ENCODE data around the gene HKDC1. TPM values are rescaled to one million over a fixed set of nuclear protein-coding genes. Genes with fewer than 3 reads are reported as not detected.

HKDC1 gene
- total RNA-seq, 1 experiment from 2014 or later, result 0.52 TPM

GRCh38 chr10:69276503-69276902, 56.4 kb downstream of the HKDC1 start:
- BruUV-seq (replicated peaks), result no TSS peak
- Histone ChIP-seq H3K27me3 (replicated peaks; ENCODE audit: insufficient read depth, low read depth, low read length, poor library complexity) (no peaks in the 10 kb centered on the region), H3K27ac (ENCODE audit: low read depth, low read length, poor library complexity, severe bottlenecking) (no peak overlapping the region), H3K36me3 (ENCODE audit: insufficient read depth, low read length, poor library complexity, severe bottlenecking) (no peaks in the 10 kb centered on the region), H3K4me1 (ENCODE audit: insufficient read depth, low read length, poor library complexity, severe bottlenecking) (no peaks in the 10 kb centered on the region), H3K4me3 (ENCODE audit: low read depth, low read length, poor library complexity, severe bottlenecking) (no peak overlapping the region), H3K9me3 (ENCODE audit: low read depth, low read length, poor library complexity, severe bottlenecking) (no peaks in the 10 kb centered on the region)
- CTCF ChIA-PET, result no interaction called here
- no peak for DNase-seq (ENCODE audit: low spot score)
- POLR2A ChIA-PET (ENCODE audit: low non-redundant PET), result no interaction called here
- intact Hi-C loops (cut with micrococcal nuclease; ENCODE audit: unreplicated experiment), result no loop called here
- no peak for TF ChIP-seq CTCF (conservative IDR thresholded peaks at IDR 0.05; ENCODE audit: low read depth, low read length)
- no peak for TF ChIP-seq EZH2 (IDR thresholded peaks at IDR 0.05; ENCODE audit: borderline replicate concordance, low read depth, low read length, poor library complexity, severe bottlenecking)

GRCh38 chr10:69278446-69278963, 58.4 kb downstream of the HKDC1 start, which contains the start of gene HK1:
Gene HK1, plus strand, starts transcription at chr10:69278496.
- no peaks in the 10 kb centered on the region for H3K27me3 ChIP-seq (replicated peaks; ENCODE audit: insufficient read depth, low read depth, low read length, poor library complexity)
- no peaks in the 10 kb centered on the region for H3K36me3 ChIP-seq (ENCODE audit: insufficient read depth, low read length, poor library complexity, severe bottlenecking)
- H3K9me3 ChIP-seq (ENCODE audit: low read depth, low read length, poor library complexity, severe bottlenecking), result no peaks in the 10 kb centered on the region
- DNase-seq (ENCODE audit: low spot score), result no peak
- TF ChIP-seq CTCF (conservative IDR thresholded peaks at IDR 0.05; ENCODE audit: low read depth, low read length) (no peak), EZH2 (IDR thresholded peaks at IDR 0.05; ENCODE audit: borderline replicate concordance, low read depth, low read length, poor library complexity, severe bottlenecking) (no peak)
- H3K4me1 ChIP-seq (ENCODE audit: insufficient read depth, low read length, poor library complexity, severe bottlenecking), result no peaks in the 10 kb centered on the region
- H3K27ac ChIP-seq (ENCODE audit: low read depth, low read length, poor library complexity, severe bottlenecking), result no peak within 1 kb of the TSS
- no TSS peak for BruUV-seq (replicated peaks)
- POLR2A ChIA-PET (ENCODE audit: low non-redundant PET), result no interaction called here
- CTCF ChIA-PET, result no interaction called here
- no peak within 1 kb of the TSS for H3K4me3 ChIP-seq (ENCODE audit: low read depth, low read length, poor library complexity, severe bottlenecking)
- intact Hi-C loops (cut with micrococcal nuclease; ENCODE audit: unreplicated experiment), result no loop called here

GRCh38 chr10:69279110-69279509, 59.0 kb downstream of the HKDC1 start:
- CTCF ChIA-PET, result no interaction called here
- Histone ChIP-seq H3K36me3 (ENCODE audit: insufficient read depth, low read length, poor library complexity, severe bottlenecking) (no peaks in the 10 kb centered on the region), H3K27me3 (replicated peaks; ENCODE audit: insufficient read depth, low read depth, low read length, poor library complexity) (no peaks in the 10 kb centered on the region), H3K9me3 (ENCODE audit: low read depth, low read length, poor library complexity, severe bottlenecking) (no peaks in the 10 kb centered on the region), H3K4me3 (ENCODE audit: low read depth, low read length, poor library complexity, severe bottlenecking) (no peak overlapping the region), H3K4me1 (ENCODE audit: insufficient read depth, low read length, poor library complexity, severe bottlenecking) (no peaks in the 10 kb centered on the region), H3K27ac (ENCODE audit: low read depth, low read length, poor library complexity, severe bottlenecking) (no peak overlapping the region)
- intact Hi-C loops (cut with micrococcal nuclease; ENCODE audit: unreplicated experiment), result no loop called here
- TF ChIP-seq EZH2 (IDR thresholded peaks at IDR 0.05; ENCODE audit: borderline replicate concordance, low read depth, low read length, poor library complexity, severe bottlenecking) (no peak), CTCF (conservative IDR thresholded peaks at IDR 0.05; ENCODE audit: low read depth, low read length) (no peak)
- POLR2A ChIA-PET (ENCODE audit: low non-redundant PET), result no interaction called here
- DNase-seq (ENCODE audit: low spot score), result no peak
- BruUV-seq (replicated peaks), result no TSS peak
